A549 (cell line): ENCODE data around the gene COPS9. TPM values are rescaled to one million over a fixed set of nuclear protein-coding genes. Genes with fewer than 3 reads are reported as not detected.

Source experiments
- ATAC-seq, 2 experiments: fragments of 200-7000 bp in 1 of 2; fragments of >200 bp in 1 of 2; cut with Nextera tagmentation in 1 of 2; cut with Tn5 transposase in 1 of 2; 3 replicates each; pipeline versions ENCODE4 v1.8.0 to v1.9.1; 2018 to 2020; ENCODE audit warnings: mild to moderate bottlenecking in 1 of 2, moderate library complexity in 1 of 2
- CTCF ChIA-PET: fragments of 300-600 bp; sonication (Branson Sonifier 250); formaldehyde crosslinking; extraction: SDS; loops from one replicate; lab custom pipeline; 2021; ENCODE audit warnings: antibody characterized with exemption, inconsistent platforms; lab: Yijun Ruan, JAX
- POLR2A ChIA-PET: fragments of 350-600 bp; formaldehyde crosslinking; extraction: SDS; loops from one replicate; lab custom pipeline; 2021; ENCODE audit warnings: antibody characterized with exemption, inconsistent platforms; lab: Yijun Ruan, JAX
- DNase-seq, 2 experiments: peaks; one replicate each; pipeline versions ENCODE4 v3.0.0 to v3.0.0-alpha.2; 2011 to 2016; ENCODE audit warnings: low read depth in 1 of 2, low spot score in 1 of 2
- FAIRE-seq: peaks from 2 replicates; lab custom pipeline; 2011; peaks lifted over from hg19 to GRCh38; lab: Jason Lieb, UNC
- H3K27ac ChIP-seq, 2 experiments: fragments of >200 bp; sonication (Bioruptor Twin); formaldehyde crosslinking; 3 replicates each; pipeline ENCODE4 v1.5.1; 2016 to 2017
- H3K4me1 ChIP-seq: fragments of >200 bp; sonication (Bioruptor Twin); formaldehyde crosslinking; 3 replicates; pipeline ENCODE4 v1.6.1; 2016
- H3K4me2 ChIP-seq: fragments of >200 bp; sonication (Bioruptor Twin); formaldehyde crosslinking; 3 replicates; pipeline ENCODE4 v1.6.1; 2016
- H3K4me3 ChIP-seq: fragments of >200 bp; sonication (Bioruptor Twin); formaldehyde crosslinking; 3 replicates; pipeline ENCODE4 v1.5.1; 2016
- H3K9me3 ChIP-seq: fragments of >200 bp; sonication (Bioruptor Twin); formaldehyde crosslinking; 3 replicates; pipeline ENCODE4 v1.6.1; 2016
- BHLHE40 ChIP-seq: IDR thresholded peaks from 2 replicates; pipeline ENCODE4 v1.6.1; 2012; ENCODE audit warnings: low read depth, low read length, inconsistent platforms
- CBX8 ChIP-seq: fragments of 200-600 bp; sonication (generic); IDR thresholded peaks from 2 replicates; pipeline ENCODE4 v1.6.1; 2016
- CEBPB ChIP-seq, 2 experiments: fragments of >200 bp in 1 of 2; sonication (Bioruptor Twin) in 1 of 2; formaldehyde crosslinking in 1 of 2; IDR thresholded peaks; 2 replicates each; pipeline ENCODE4 v1.6.1; 2012 to 2016
- CHD2 ChIP-seq: fragments of 150-350 bp; IDR thresholded peaks from 2 replicates; pipeline ENCODE4 v1.6.1; 2014; ENCODE audit warnings: low read length; ENCODE audit not compliant: partially characterized antibody
- EHF ChIP-seq: fragments of 250-450 bp; sonication (Bioruptor Pico); IDR thresholded peaks from 2 replicates; pipeline ENCODE4 v1.5.0; 2020; ENCODE audit warnings: mild to moderate bottlenecking
- ESRRA ChIP-seq: fragments of 150-350 bp; IDR thresholded peaks from 2 replicates; pipeline ENCODE4 v1.6.1; 2014; ENCODE audit warnings: mild to moderate bottlenecking, low read length, borderline replicate concordance
- FOSL2 ChIP-seq, 2 experiments: fragments of 450-650 bp in 1 of 2; fragments of >200 bp in 1 of 2; sonication (Bioruptor Twin) in 1 of 2; formaldehyde crosslinking; IDR thresholded peaks; 2 replicates each; pipeline versions ENCODE4 v1.5.0 to v1.6.1; 2016 to 2020; ENCODE audit warnings: mild to moderate bottlenecking in 1 of 2, moderate library complexity in 1 of 2
- GATA3 ChIP-seq: IDR thresholded peaks from 2 replicates; pipeline ENCODE4 v1.6.1; 2012; ENCODE audit warnings: borderline replicate concordance
- HDAC2 ChIP-seq: fragments of 200-600 bp; sonication (generic); IDR thresholded peaks from 2 replicates; pipeline ENCODE4 v1.6.1; 2016
- HES2 ChIP-seq: fragments of >200 bp; sonication (Bioruptor Twin); formaldehyde crosslinking; IDR thresholded peaks from 2 replicates; pipeline ENCODE4 v1.6.1; 2016
- HMGXB4 ChIP-seq: fragments of 250-450 bp; sonication (Bioruptor Pico); IDR thresholded peaks from 2 replicates; pipeline ENCODE4 v1.5.0; 2021; ENCODE audit warnings: mild to moderate bottlenecking, moderate library complexity, borderline replicate concordance
- HOXA7 ChIP-seq: fragments of 250-450 bp; sonication (Bioruptor Pico); IDR thresholded peaks from 2 replicates; pipeline ENCODE4 v1.5.0; 2020; ENCODE audit warnings: mild to moderate bottlenecking, moderate library complexity
- KDM1A ChIP-seq: fragments of 200-600 bp; sonication (generic); IDR thresholded peaks from 2 replicates; pipeline ENCODE4 v1.6.1; 2016; ENCODE audit warnings: low read depth, mild to moderate bottlenecking
- MAZ ChIP-seq: fragments of 150-350 bp; IDR thresholded peaks from 2 replicates; pipeline ENCODE4 v1.6.1; 2014; ENCODE audit warnings: antibody characterized with exemption, low read depth, low read length, borderline replicate concordance
- MYC ChIP-seq: IDR thresholded peaks from 2 replicates; pipeline ENCODE4 v1.6.1; 2012; ENCODE audit warnings: mild to moderate bottlenecking, inconsistent platforms, low read length, improper control_type of control experiment, borderline replicate concordance
- NFE2L2 ChIP-seq: fragments of 150-350 bp; conservative IDR thresholded peaks from 2 replicates; pipeline ENCODE4 v1.6.1; 2014; ENCODE audit warnings: low read length
- NPAS2 ChIP-seq: fragments of 250-450 bp; sonication (Bioruptor Pico); IDR thresholded peaks from 2 replicates; pipeline ENCODE4 v1.8.0; 2022; ENCODE audit warnings: mild to moderate bottlenecking, moderate library complexity, borderline replicate concordance
- NR3C1 ChIP-seq: fragments of >200 bp; sonication (Bioruptor Twin); formaldehyde crosslinking; IDR thresholded peaks from 3 replicates; pipeline ENCODE4 v1.6.1; 2017
- PHF8 ChIP-seq: fragments of 200-600 bp; sonication (generic); IDR thresholded peaks from 2 replicates; pipeline ENCODE4 v1.6.1; 2016; ENCODE audit warnings: low read depth, mild to moderate bottlenecking, antibody characterized with exemption, moderate library complexity, borderline replicate concordance
- RAD21 ChIP-seq, 2 experiments: fragments of >200 bp in 1 of 2; sonication (Bioruptor Twin) in 1 of 2; formaldehyde crosslinking in 1 of 2; IDR thresholded peaks in 1 of 2; conservative IDR thresholded peaks in 1 of 2; 2 replicates in 1 of 2; 3 replicates in 1 of 2; pipeline ENCODE4 v1.6.1; 2012 to 2018; ENCODE audit warnings: inconsistent platforms in 1 of 2
- RARB ChIP-seq: fragments of 250-450 bp; sonication (Bioruptor Pico); IDR thresholded peaks from 2 replicates; pipeline ENCODE4 v1.8.0; 2021; ENCODE audit warnings: mild to moderate bottlenecking, moderate library complexity
- RCOR1 ChIP-seq: fragments of 150-350 bp; IDR thresholded peaks from 2 replicates; pipeline ENCODE4 v1.6.1; 2014; ENCODE audit warnings: antibody characterized with exemption, low read length, low read depth
- SREBF2 ChIP-seq: fragments of 450-650 bp; IDR thresholded peaks from 2 replicates; pipeline ENCODE4 v1.6.1; 2014; ENCODE audit warnings: mild to moderate bottlenecking, moderate library complexity
- TFCP2L1 ChIP-seq: fragments of 250-450 bp; sonication (Bioruptor Pico); IDR thresholded peaks from 2 replicates; pipeline ENCODE4 v1.5.0; 2021; ENCODE audit warnings: mild to moderate bottlenecking
- TP53 ChIP-seq: fragments of 250-450 bp; sonication (Bioruptor Pico); IDR thresholded peaks from 2 replicates; pipeline ENCODE4 v1.5.0; 2021; ENCODE audit warnings: mild to moderate bottlenecking, moderate library complexity
- ZC3H11A ChIP-seq: fragments of 450-650 bp; IDR thresholded peaks from 2 replicates; pipeline ENCODE4 v1.6.1; 2014; ENCODE audit warnings: antibody characterized with exemption, mild to moderate bottlenecking
- ZNF302 ChIP-seq: fragments of 250-450 bp; sonication (Bioruptor Pico); IDR thresholded peaks from 2 replicates; pipeline ENCODE4 v1.9.0; 2021; ENCODE audit warnings: inconsistent platforms, mild to moderate bottlenecking, moderate library complexity
- WGBS: methylation state at CpG from one replicate; pipeline ENCODE4 v1.1.6; 2017; ENCODE audit errors: missing lambda C conversion rate; 5-methylcytosine and 5-hydroxymethylcytosine counted together
- polyA plus RNA-seq, 4 experiments: library from polyadenylated mRNA; depleted of rRNA in 3 of 4; stranded (reverse); fragments of >200 nt; fragmentation: RNase III in 1 of 4; extraction: RNeasy Plus Mini Kit Qiagen cat#74134 plus additional on column Dnase treatment in 1 of 4; gene quantifications; 2 replicates in 3 of 4; 3 replicates in 1 of 4; pipeline ENCODE4 v1.2.3, GENCODE V29; 2011 to 2017
- TF ChIP-seq, protein P1 (sequence below): fragments of 250-450 bp; sonication (Bioruptor Pico); IDR thresholded peaks from 2 replicates; pipeline ENCODE4 v1.5.0; 2020; ENCODE audit warnings: low read depth, mild to moderate bottlenecking, moderate library complexity
- TF ChIP-seq, protein P2 (sequence below): IDR thresholded peaks from 2 replicates; pipeline ENCODE4 v1.6.1; 2012
- TF ChIP-seq, protein P3 (sequence below): fragments of 450-650 bp; IDR thresholded peaks from 2 replicates; pipeline ENCODE4 v1.6.1; 2014; ENCODE audit warnings: antibody characterized with exemption

The COPS9 gene
- polyA plus RNA-seq, 2 of the 4 experiments (the other 2 are of a cell fraction): 321 to 356 TPM

GRCh38 chr2:240095556-240096523 is 40.3 kb downstream of the COPS9 start:
- no peak for TF ChIP-seq FOSL2 (IDR thresholded peaks at IDR 0.05)
- TF ChIP-seq FOSL2 (CRISPR knock-in tag; IDR thresholded peaks at IDR 0.05): no peak
- no peak for TF ChIP-seq ZNF302 (CRISPR knock-in tag)
- TF ChIP-seq, all 56 proteins: peak for 0
- H3K4me1 ChIP-seq: no peaks in the 10 kb centered on the region
- ChIA-PET POLR2A (no interaction called here), CTCF (no interaction called here)
- no peak for FAIRE-seq
- no peak overlapping the region for H3K27ac ChIP-seq
- peaks cover 35% of the 10 kb centered on the region for H3K9me3 ChIP-seq
- no peak for DNase-seq
- no peak for ATAC-seq
- H3K4me2 ChIP-seq: no peak overlapping the region
- WGBS: 21% methylated on average over 19 of the region's 43 CpGs
- no peak overlapping the region for H3K4me3 ChIP-seq

DNA sequence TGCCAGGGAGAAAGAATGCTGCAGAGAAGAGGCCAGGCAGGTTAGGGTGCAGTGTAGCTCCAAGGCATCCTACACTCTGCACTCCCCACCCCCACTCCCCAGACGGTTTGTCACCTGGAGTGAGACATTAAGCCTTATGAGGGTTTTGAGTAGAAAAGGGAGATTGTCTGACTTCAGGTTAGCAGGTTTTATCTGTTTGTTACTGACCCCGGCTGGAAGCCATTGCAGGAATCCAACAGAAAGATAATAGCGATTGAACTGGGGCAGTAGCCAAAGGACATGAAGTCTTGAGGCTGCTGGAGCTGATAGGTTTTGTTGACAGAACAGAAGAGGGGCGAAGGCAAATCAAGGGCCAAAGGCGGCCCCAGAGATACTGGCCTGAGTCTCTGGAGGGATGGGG is 46.8 kb downstream of the COPS9 start:
- no peak for ATAC-seq
- POLR2A ChIA-PET: no interaction called here
- Histone ChIP-seq H3K4me2 (no peak overlapping the region), H3K4me3 (no peak overlapping the region), H3K27ac (no peak overlapping the region), H3K4me1 (no peaks in the 10 kb centered on the region), H3K9me3 (peaks cover 41% of the 10 kb centered on the region)
- CTCF ChIA-PET: interaction anchor here (1.2 kb wide), 1 partner anchor 55 kb away, joined by 5 read pairs; no protein-coding TSS in a partner anchor
- no peak for FAIRE-seq
- no peak for DNase-seq
- TF ChIP-seq RAD21 (conservative IDR thresholded peaks at IDR 0.05 in 1 of 2, IDR thresholded peaks at IDR 0.05 in 1 of 2) (no peak), ZNF302 (CRISPR knock-in tag) (no peak), MAZ (no peak), HDAC2 (no peak), EHF (CRISPR knock-in tag) (no peak), CBX8 (no peak), GATA3 (no peak), NR3C1 (no peak), KDM1A (no peak), NFE2L2 (no peak), CEBPB (IDR thresholded peaks at IDR 0.05) (no peak)
- TF ChIP-seq, protein P1, sequence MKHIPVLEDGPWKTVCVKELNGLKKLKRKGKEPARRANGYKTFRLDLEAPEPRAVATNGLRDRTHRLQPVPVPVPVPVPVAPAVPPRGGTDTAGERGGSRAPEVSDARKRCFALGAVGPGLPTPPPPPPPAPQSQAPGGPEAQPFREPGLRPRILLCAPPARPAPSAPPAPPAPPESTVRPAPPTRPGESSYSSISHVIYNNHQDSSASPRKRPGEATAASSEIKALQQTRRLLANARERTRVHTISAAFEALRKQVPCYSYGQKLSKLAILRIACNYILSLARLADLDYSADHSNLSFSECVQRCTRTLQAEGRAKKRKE: no peak
- TF ChIP-seq, protein P2, sequence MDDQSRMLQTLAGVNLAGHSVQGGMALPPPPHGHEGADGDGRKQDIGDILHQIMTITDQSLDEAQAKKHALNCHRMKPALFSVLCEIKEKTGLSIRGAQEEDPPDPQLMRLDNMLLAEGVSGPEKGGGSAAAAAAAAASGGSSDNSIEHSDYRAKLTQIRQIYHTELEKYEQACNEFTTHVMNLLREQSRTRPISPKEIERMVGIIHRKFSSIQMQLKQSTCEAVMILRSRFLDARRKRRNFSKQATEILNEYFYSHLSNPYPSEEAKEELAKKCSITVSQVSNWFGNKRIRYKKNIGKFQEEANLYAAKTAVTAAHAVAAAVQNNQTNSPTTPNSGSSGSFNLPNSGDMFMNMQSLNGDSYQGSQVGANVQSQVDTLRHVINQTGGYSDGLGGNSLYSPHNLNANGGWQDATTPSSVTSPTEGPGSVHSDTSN: no peak
- TF ChIP-seq, protein P3, sequence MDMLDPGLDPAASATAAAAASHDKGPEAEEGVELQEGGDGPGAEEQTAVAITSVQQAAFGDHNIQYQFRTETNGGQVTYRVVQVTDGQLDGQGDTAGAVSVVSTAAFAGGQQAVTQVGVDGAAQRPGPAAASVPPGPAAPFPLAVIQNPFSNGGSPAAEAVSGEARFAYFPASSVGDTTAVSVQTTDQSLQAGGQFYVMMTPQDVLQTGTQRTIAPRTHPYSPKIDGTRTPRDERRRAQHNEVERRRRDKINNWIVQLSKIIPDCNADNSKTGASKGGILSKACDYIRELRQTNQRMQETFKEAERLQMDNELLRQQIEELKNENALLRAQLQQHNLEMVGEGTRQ: no peak
- 10% methylated on average over 5 of the region's 5 CpGs for WGBS

- Histone ChIP-seq H3K9me3 (peaks cover 39% of the 10 kb centered on the region), H3K27ac (no peak overlapping the region)
- ATAC-seq: no peak
- CTCF ChIA-PET: interaction anchor here (2.6 kb wide), 1 partner anchor 57 kb away, joined by 10 read pairs; no protein-coding TSS in a partner anchor
- TF ChIP-seq TP53 (CRISPR knock-in tag) (no peak), BHLHE40 (no peak), RCOR1 (no peak), NPAS2 (no peak), NFE2L2 (no peak), HOXA7 (CRISPR knock-in tag) (no peak), CEBPB (IDR thresholded peaks at IDR 0.05) (no peak), RARB (CRISPR knock-in tag) (no peak), SREBF2 (no peak), CHD2 (no peak), MYC (no peak), TFCP2L1 (CRISPR knock-in tag) (no peak), GATA3 (no peak), ZC3H11A (no peak), PHF8 (no peak), ESRRA (no peak), HES2 (no peak), HMGXB4 (no peak), CBX8 (no peak)
- TF ChIP-seq, all 56 proteins: peak for 0
- DNase-seq (no peak), FAIRE-seq (no peak)
- H3K4me1 ChIP-seq: no peaks in the 10 kb centered on the region
- no peak overlapping the region for H3K4me3 ChIP-seq
- H3K4me2 ChIP-seq: no peak overlapping the region
- POLR2A ChIA-PET: no interaction called here
Measured at GRCh38 chr2:240086563-240086962, 49.5 kb downstream of the COPS9 start.
